HEK293 (cell line): ENCODE measurements around the gene TMEM61.

ENCODE experiments used
- CTCF ChIA-PET: fragments of 350-600 bp; formaldehyde crosslinking; extraction: SDS; loops from one replicate; lab custom pipeline; 2021; ENCODE audit warnings: antibody characterized with exemption; lab: Yijun Ruan, JAX
- POLR2A ChIA-PET: fragments of 300-600 bp; formaldehyde crosslinking; extraction: SDS; loops from one replicate; lab custom pipeline; 2020; ENCODE audit warnings: antibody characterized with exemption, inconsistent platforms; lab: Yijun Ruan, JAX
- H3K27ac ChIP-seq: fragments of 200-500 bp; sonication (Bioruptor generic); 2 replicates; pipeline ENCODE4 v1.5.1; 2014; ENCODE audit warnings: low read depth, low read length, control low read depth, inconsistent platforms; ENCODE audit errors: extremely low read depth
- H3K36me3 ChIP-seq, 2 experiments: fragments of 200-500 bp in 1 of 2; sonication (Bioruptor generic) in 1 of 2; 1 replicate in 1 of 2; 2 replicates in 1 of 2; pipeline ENCODE4 v1.5.1; 2014 to 2017; ENCODE audit warnings: inconsistent platforms in 2 of 2, low read length in 2 of 2; ENCODE audit not compliant: control insufficient read depth in 2 of 2, insufficient read depth in 1 of 2
- H3K4me1 ChIP-seq: fragments of 200-500 bp; sonication (Bioruptor generic); 2 replicates; pipeline ENCODE4 v1.5.1; 2014; ENCODE audit warnings: mild to moderate bottlenecking, low read length, inconsistent platforms; ENCODE audit not compliant: control insufficient read depth, insufficient read depth
- H3K4me3 ChIP-seq: 2 replicates; pipeline ENCODE4 v1.5.1; 2011; ENCODE audit warnings: low read depth, mild to moderate bottlenecking, control low read depth, low read length, moderate library complexity
- H3K9me3 ChIP-seq: fragments of 200-500 bp; sonication (Bioruptor generic); 2 replicates; pipeline ENCODE4 v1.5.1; 2014; ENCODE audit warnings: low read depth, low read length, inconsistent platforms; ENCODE audit not compliant: control insufficient read depth, insufficient read depth
- GLI2 ChIP-seq: fragments of 450-650 bp; formaldehyde crosslinking; IDR thresholded peaks from 2 replicates; pipeline ENCODE4; 2017; ENCODE audit warnings: missing biosample characterization, missing genetic modification characterization, low read depth, borderline replicate concordance
- IKZF3 ChIP-seq: fragments of 450-650 bp; IDR thresholded peaks from 2 replicates; pipeline ENCODE4 v1.5.0; 2018; ENCODE audit warnings: missing biosample characterization, mild to moderate bottlenecking, missing genetic modification characterization, moderate library complexity
- MYNN ChIP-seq: fragments of 450-650 bp; formaldehyde crosslinking; IDR thresholded peaks from 2 replicates; pipeline ENCODE4 v1.5.1; 2016; ENCODE audit warnings: missing biosample characterization, missing genetic modification characterization, borderline replicate concordance
- ZFHX2 ChIP-seq: fragments of 450-650 bp; formaldehyde crosslinking; conservative IDR thresholded peaks from 2 replicates; pipeline ENCODE4 v1.5.1; 2016; ENCODE audit warnings: missing biosample characterization, missing genetic modification characterization
- ZFP3 ChIP-seq: fragments of 450-650 bp; formaldehyde crosslinking; IDR thresholded peaks from 2 replicates; pipeline ENCODE4 v1.5.1; 2016; ENCODE audit warnings: low read depth, missing biosample characterization, missing genetic modification characterization
- ZNF175 ChIP-seq: fragments of 450-650 bp; formaldehyde crosslinking; IDR thresholded peaks from 2 replicates; pipeline ENCODE4 v1.5.1; 2016; ENCODE audit warnings: missing biosample characterization, missing genetic modification characterization
- ZNF223 ChIP-seq: fragments of 450-650 bp; formaldehyde crosslinking; IDR thresholded peaks from 2 replicates; pipeline ENCODE4 v1.5.1; 2016; ENCODE audit warnings: missing biosample characterization, missing genetic modification characterization
- ZNF248 ChIP-seq: fragments of 450-650 bp; formaldehyde crosslinking; IDR thresholded peaks from 2 replicates; pipeline ENCODE4 v1.5.1; 2017; ENCODE audit warnings: missing biosample characterization, missing genetic modification characterization
- ZNF394 ChIP-seq: fragments of 450-650 bp; formaldehyde crosslinking; IDR thresholded peaks from 2 replicates; pipeline ENCODE4 v1.5.1; 2016; ENCODE audit warnings: missing biosample characterization, missing genetic modification characterization, mild to moderate bottlenecking, moderate library complexity, borderline replicate concordance
- ZNF473 ChIP-seq: fragments of 450-650 bp; formaldehyde crosslinking; IDR thresholded peaks from 2 replicates; pipeline ENCODE4 v1.5.1; 2017; ENCODE audit warnings: missing biosample characterization, missing genetic modification characterization
- ZNF600 ChIP-seq: fragments of 450-650 bp; formaldehyde crosslinking; IDR thresholded peaks from 2 replicates; pipeline ENCODE4 v1.5.1; 2016; ENCODE audit warnings: missing biosample characterization, missing genetic modification characterization
- ZNF621 ChIP-seq: fragments of 450-650 bp; formaldehyde crosslinking; IDR thresholded peaks from 2 replicates; pipeline ENCODE4 v1.5.1; 2017; ENCODE audit warnings: missing biosample characterization, missing genetic modification characterization
- ZNF76 ChIP-seq: fragments of 450-650 bp; formaldehyde crosslinking; IDR thresholded peaks from 2 replicates; pipeline ENCODE4; 2016; ENCODE audit warnings: low read depth, missing biosample characterization, missing genetic modification characterization, borderline replicate concordance
- ZNF837 ChIP-seq: fragments of 450-650 bp; formaldehyde crosslinking; IDR thresholded peaks from 2 replicates; pipeline ENCODE4 v1.5.1; 2016; ENCODE audit warnings: missing biosample characterization, missing genetic modification characterization
- TF ChIP-seq, protein P1 (sequence below): fragments of 450-650 bp; formaldehyde crosslinking; IDR thresholded peaks from 2 replicates; pipeline ENCODE4 v1.5.1; 2016; ENCODE audit warnings: missing biosample characterization, missing genetic modification characterization
- TF ChIP-seq, protein P2 (sequence below): fragments of 450-650 bp; IDR thresholded peaks from 2 replicates; pipeline ENCODE4 v1.5.1; 2018; ENCODE audit warnings: missing biosample characterization, mild to moderate bottlenecking, missing genetic modification characterization
- TF ChIP-seq, protein P3 (sequence below): fragments of 450-650 bp; formaldehyde crosslinking; IDR thresholded peaks from 2 replicates; pipeline ENCODE4 v1.5.1; 2016; ENCODE audit warnings: missing biosample characterization, missing genetic modification characterization
- TF ChIP-seq, protein P4 (sequence below): fragments of 450-650 bp; formaldehyde crosslinking; IDR thresholded peaks from 2 replicates; pipeline ENCODE4 v1.5.1; 2016; ENCODE audit warnings: missing biosample characterization, missing genetic modification characterization
- TF ChIP-seq, protein P5 (sequence below): fragments of 450-650 bp; formaldehyde crosslinking; IDR thresholded peaks from 2 replicates; pipeline ENCODE4 v1.5.1; 2017; ENCODE audit warnings: missing biosample characterization, missing genetic modification characterization
- TF ChIP-seq, protein P6 (sequence below): fragments of 450-650 bp; formaldehyde crosslinking; IDR thresholded peaks from 2 replicates; pipeline ENCODE4 v1.5.1; 2016; ENCODE audit warnings: missing biosample characterization, missing genetic modification characterization
- TF ChIP-seq, protein P7 (sequence below): fragments of 450-650 bp; formaldehyde crosslinking; IDR thresholded peaks from 2 replicates; pipeline ENCODE4 v1.5.1; 2016; ENCODE audit warnings: missing biosample characterization, missing genetic modification characterization, low read depth
- TF ChIP-seq, protein P8 (sequence below): fragments of 450-650 bp; formaldehyde crosslinking; IDR thresholded peaks from 2 replicates; pipeline ENCODE4 v1.5.1; 2016; ENCODE audit warnings: missing biosample characterization, missing genetic modification characterization

Gene TMEM61

DNA sequence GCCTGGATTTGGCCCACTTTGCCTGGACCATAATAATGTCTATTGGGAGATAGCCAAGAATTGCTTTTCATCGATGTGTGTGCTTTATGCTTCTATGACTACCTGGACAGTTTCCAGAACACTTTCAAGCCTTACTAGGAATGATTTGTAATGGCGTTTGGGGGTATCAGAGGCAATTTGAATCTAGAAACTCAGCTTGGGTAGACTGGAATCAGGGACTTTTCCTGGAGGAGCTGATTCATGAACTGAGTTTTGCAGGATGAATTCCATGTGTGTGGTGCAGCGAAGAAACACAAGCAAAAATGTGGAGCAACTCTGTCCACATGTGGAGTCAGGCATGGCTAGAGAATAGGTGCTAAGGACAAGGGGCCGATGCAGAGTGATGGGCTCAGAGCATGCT, 11.9 kb upstream of the TMEM61 start:
- no peak overlapping the region for H3K27ac ChIP-seq
- ChIA-PET CTCF (interaction anchor here (0.8 to 2.0 kb wide), 3 partner anchors 9 to 27 kb away, joined by 4 to 8 read pairs (median 7); no protein-coding TSS in a partner anchor), POLR2A (no interaction called here)
- H3K4me1 ChIP-seq, result no peaks in the 10 kb centered on the region
- no peaks in the 10 kb centered on the region for H3K36me3 ChIP-seq
- no peaks in the 10 kb centered on the region for H3K9me3 ChIP-seq
- TF ChIP-seq ZNF473 (no peak), GLI2 (tag by site-specific recombination) (no peak), ZFP3 (tag by site-specific recombination) (no peak), MYNN (tag by site-specific recombination) (no peak), ZNF621 (tag by site-specific recombination) (no peak), ZNF175 (tag by site-specific recombination) (no peak), ZNF837 (tag by site-specific recombination) (no peak), ZNF223 (tag by site-specific recombination) (no peak), IKZF3 (tag by site-specific recombination) (no peak), ZNF248 (no peak), ZNF600 (no peak)
- TF ChIP-seq, protein P1, sequence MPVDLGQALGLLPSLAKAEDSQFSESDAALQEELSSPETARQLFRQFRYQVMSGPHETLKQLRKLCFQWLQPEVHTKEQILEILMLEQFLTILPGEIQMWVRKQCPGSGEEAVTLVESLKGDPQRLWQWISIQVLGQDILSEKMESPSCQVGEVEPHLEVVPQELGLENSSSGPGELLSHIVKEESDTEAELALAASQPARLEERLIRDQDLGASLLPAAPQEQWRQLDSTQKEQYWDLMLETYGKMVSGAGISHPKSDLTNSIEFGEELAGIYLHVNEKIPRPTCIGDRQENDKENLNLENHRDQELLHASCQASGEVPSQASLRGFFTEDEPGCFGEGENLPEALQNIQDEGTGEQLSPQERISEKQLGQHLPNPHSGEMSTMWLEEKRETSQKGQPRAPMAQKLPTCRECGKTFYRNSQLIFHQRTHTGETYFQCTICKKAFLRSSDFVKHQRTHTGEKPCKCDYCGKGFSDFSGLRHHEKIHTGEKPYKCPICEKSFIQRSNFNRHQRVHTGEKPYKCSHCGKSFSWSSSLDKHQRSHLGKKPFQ, result no peak
- TF ChIP-seq, protein P2, sequence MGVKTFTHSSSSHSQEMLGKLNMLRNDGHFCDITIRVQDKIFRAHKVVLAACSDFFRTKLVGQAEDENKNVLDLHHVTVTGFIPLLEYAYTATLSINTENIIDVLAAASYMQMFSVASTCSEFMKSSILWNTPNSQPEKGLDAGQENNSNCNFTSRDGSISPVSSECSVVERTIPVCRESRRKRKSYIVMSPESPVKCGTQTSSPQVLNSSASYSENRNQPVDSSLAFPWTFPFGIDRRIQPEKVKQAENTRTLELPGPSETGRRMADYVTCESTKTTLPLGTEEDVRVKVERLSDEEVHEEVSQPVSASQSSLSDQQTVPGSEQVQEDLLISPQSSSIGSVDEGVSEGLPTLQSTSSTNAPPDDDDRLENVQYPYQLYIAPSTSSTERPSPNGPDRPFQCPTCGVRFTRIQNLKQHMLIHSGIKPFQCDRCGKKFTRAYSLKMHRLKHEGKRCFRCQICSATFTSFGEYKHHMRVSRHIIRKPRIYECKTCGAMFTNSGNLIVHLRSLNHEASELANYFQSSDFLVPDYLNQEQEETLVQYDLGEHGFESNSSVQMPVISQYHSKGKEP, result no peak
- TF ChIP-seq, protein P3, sequence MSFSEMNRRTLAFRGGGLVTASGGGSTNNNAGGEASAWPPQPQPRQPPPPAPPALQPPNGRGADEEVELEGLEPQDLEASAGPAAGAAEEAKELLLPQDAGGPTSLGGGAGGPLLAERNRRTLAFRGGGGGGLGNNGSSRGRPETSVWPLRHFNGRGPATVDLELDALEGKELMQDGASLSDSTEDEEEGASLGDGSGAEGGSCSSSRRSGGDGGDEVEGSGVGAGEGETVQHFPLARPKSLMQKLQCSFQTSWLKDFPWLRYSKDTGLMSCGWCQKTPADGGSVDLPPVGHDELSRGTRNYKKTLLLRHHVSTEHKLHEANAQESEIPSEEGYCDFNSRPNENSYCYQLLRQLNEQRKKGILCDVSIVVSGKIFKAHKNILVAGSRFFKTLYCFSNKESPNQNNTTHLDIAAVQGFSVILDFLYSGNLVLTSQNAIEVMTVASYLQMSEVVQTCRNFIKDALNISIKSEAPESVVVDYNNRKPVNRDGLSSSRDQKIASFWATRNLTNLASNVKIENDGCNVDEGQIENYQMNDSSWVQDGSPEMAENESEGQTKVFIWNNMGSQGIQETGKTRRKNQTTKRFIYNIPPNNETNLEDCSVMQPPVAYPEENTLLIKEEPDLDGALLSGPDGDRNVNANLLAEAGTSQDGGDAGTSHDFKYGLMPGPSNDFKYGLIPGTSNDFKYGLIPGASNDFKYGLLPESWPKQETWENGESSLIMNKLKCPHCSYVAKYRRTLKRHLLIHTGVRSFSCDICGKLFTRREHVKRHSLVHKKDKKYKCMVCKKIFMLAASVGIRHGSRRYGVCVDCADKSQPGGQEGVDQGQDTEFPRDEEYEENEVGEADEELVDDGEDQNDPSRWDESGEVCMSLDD (tag by site-specific recombination), result no peak
- TF ChIP-seq, protein P4, sequence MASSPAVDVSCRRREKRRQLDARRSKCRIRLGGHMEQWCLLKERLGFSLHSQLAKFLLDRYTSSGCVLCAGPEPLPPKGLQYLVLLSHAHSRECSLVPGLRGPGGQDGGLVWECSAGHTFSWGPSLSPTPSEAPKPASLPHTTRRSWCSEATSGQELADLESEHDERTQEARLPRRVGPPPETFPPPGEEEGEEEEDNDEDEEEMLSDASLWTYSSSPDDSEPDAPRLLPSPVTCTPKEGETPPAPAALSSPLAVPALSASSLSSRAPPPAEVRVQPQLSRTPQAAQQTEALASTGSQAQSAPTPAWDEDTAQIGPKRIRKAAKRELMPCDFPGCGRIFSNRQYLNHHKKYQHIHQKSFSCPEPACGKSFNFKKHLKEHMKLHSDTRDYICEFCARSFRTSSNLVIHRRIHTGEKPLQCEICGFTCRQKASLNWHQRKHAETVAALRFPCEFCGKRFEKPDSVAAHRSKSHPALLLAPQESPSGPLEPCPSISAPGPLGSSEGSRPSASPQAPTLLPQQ (tag by site-specific recombination), result no peak
- no peak overlapping the region for H3K4me3 ChIP-seq

DNA sequence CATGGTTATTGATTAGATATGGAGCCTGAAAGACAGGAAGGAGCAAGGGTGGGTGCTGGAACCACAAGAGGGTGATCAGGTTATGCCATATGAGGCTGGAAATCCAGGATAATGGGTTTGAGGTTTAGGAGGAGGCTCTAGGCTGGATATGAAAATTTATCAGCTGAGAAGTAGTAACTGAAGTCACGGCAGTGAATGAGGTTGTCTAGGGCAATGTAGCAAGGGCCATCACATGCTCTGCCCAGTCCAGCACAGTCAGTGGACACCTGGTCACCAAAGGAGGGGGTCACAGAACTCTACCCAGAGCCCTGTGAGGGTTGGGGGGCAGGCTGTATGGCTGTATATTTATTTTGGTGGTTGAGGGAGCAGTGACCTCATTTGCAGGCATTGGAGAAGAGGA, 10.5 kb upstream of the TMEM61 start:
- H3K27ac ChIP-seq, result no peak overlapping the region
- ChIA-PET POLR2A (no interaction called here), CTCF (interaction anchor here (0.7 to 2.0 kb wide), 3 partner anchors 19 to 26 kb away, joined by 6 to 8 read pairs (median 7); no protein-coding TSS in a partner anchor)
- TF ChIP-seq, protein P5, sequence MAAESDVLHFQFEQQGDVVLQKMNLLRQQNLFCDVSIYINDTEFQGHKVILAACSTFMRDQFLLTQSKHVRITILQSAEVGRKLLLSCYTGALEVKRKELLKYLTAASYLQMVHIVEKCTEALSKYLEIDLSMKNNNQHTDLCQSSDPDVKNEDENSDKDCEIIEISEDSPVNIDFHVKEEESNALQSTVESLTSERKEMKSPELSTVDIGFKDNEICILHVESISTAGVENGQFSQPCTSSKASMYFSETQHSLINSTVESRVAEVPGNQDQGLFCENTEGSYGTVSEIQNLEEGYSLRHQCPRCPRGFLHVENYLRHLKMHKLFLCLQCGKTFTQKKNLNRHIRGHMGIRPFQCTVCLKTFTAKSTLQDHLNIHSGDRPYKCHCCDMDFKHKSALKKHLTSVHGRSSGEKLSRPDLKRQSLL (tag by site-specific recombination), result no peak
- TF ChIP-seq ZNF394 (tag by site-specific recombination) (no peak), ZFHX2 (tag by site-specific recombination) (no peak), ZNF76 (tag by site-specific recombination) (no peak), ZNF473 (no peak)
- TF ChIP-seq, protein P6, sequence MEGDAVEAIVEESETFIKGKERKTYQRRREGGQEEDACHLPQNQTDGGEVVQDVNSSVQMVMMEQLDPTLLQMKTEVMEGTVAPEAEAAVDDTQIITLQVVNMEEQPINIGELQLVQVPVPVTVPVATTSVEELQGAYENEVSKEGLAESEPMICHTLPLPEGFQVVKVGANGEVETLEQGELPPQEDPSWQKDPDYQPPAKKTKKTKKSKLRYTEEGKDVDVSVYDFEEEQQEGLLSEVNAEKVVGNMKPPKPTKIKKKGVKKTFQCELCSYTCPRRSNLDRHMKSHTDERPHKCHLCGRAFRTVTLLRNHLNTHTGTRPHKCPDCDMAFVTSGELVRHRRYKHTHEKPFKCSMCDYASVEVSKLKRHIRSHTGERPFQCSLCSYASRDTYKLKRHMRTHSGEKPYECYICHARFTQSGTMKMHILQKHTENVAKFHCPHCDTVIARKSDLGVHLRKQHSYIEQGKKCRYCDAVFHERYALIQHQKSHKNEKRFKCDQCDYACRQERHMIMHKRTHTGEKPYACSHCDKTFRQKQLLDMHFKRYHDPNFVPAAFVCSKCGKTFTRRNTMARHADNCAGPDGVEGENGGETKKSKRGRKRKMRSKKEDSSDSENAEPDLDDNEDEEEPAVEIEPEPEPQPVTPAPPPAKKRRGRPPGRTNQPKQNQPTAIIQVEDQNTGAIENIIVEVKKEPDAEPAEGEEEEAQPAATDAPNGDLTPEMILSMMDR (tag by site-specific recombination), result no peak
- TF ChIP-seq, protein P7, sequence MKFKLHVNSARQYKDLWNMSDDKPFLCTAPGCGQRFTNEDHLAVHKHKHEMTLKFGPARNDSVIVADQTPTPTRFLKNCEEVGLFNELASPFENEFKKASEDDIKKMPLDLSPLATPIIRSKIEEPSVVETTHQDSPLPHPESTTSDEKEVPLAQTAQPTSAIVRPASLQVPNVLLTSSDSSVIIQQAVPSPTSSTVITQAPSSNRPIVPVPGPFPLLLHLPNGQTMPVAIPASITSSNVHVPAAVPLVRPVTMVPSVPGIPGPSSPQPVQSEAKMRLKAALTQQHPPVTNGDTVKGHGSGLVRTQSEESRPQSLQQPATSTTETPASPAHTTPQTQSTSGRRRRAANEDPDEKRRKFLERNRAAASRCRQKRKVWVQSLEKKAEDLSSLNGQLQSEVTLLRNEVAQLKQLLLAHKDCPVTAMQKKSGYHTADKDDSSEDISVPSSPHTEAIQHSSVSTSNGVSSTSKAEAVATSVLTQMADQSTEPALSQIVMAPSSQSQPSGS, result no peak
- TF ChIP-seq, protein P8, sequence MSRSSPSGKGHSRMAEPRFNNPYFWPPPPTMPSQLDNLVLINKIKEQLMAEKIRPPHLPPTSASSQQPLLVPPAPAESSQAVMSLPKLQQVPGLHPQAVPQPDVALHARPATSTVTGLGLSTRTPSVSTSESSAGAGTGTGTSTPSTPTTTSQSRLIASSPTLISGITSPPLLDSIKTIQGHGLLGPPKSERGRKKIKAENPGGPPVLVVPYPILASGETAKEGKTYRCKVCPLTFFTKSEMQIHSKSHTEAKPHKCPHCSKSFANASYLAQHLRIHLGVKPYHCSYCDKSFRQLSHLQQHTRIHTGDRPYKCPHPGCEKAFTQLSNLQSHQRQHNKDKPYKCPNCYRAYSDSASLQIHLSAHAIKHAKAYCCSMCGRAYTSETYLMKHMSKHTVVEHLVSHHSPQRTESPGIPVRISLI (tag by site-specific recombination), result no peak

More for the DNA sequence above, 10.5 kb upstream of the TMEM61 start:
- Histone ChIP-seq H3K9me3 (no peaks in the 10 kb centered on the region), H3K4me1 (no peaks in the 10 kb centered on the region), H3K36me3 (no peaks in the 10 kb centered on the region), H3K4me3 (no peak overlapping the region)
